ENCODE measurements around the gene TNFRSF17. TPM values are rescaled to one million over a fixed set of nuclear protein-coding genes. Genes with fewer than 3 reads are reported as not detected.
"Not testable (repeated sequence)": the region's sequence is repeated elsewhere in the genome, so short reads cannot be mapped to it uniquely, and the experiment has no call there.

TNFRSF17 gene
- total RNA-seq, 1 donor from 2014 or later, result not detected

GRCh38 chr16:11956558-11956957 lies 8.5 kb upstream of the TNFRSF17 start:
- H3K4me1 Mint-ChIP-seq (ENCODE audit: unreplicated experiment), result no peaks in the 10 kb centered on the region
- no peak overlapping the region for H3K4me3 Mint-ChIP-seq (ENCODE audit: unreplicated experiment)
- no peak overlapping the region for H3K27ac Mint-ChIP-seq (ENCODE audit: unreplicated experiment)
- no peaks in the 10 kb centered on the region for H3K36me3 Mint-ChIP-seq (ENCODE audit: low read depth, unreplicated experiment)
- H3K9me3 Mint-ChIP-seq (ENCODE audit: unreplicated experiment), result no peaks in the 10 kb centered on the region
- no peak for DNase-seq (ENCODE audit: low spot score)
- H3K27me3 Mint-ChIP-seq (ENCODE audit: unreplicated experiment), result no peaks in the 10 kb centered on the region
- TF ChIP-seq CTCF (IDR thresholded peaks at IDR 0.05; ENCODE audit: unreplicated experiment), result no peak

- Mint-ChIP-seq H3K27me3 (ENCODE audit: unreplicated experiment) (no peaks in the 10 kb centered on the region), H3K4me3 (ENCODE audit: unreplicated experiment) (no peak overlapping the region), H3K27ac (ENCODE audit: unreplicated experiment) (no peak overlapping the region), H3K4me1 (ENCODE audit: unreplicated experiment) (no peaks in the 10 kb centered on the region), H3K9me3 (ENCODE audit: unreplicated experiment) (no peaks in the 10 kb centered on the region), H3K36me3 (ENCODE audit: low read depth, unreplicated experiment) (no peaks in the 10 kb centered on the region)
- TF ChIP-seq CTCF (IDR thresholded peaks at IDR 0.05; ENCODE audit: unreplicated experiment), result no peak
- DNase-seq (ENCODE audit: low spot score), result no peak
Measured at GRCh38 chr16:11957591-11958395, 7.2 kb upstream of the TNFRSF17 start.

GRCh38 chr16:11962457-11962856 lies 2.6 kb upstream of the TNFRSF17 start:
- H3K4me1 Mint-ChIP-seq (ENCODE audit: unreplicated experiment); DNase-seq (ENCODE audit: low spot score); H3K27me3 Mint-ChIP-seq (ENCODE audit: unreplicated experiment); H3K36me3 Mint-ChIP-seq (ENCODE audit: low read depth, unreplicated experiment); H3K9me3 Mint-ChIP-seq (ENCODE audit: unreplicated experiment); H3K4me3 Mint-ChIP-seq (ENCODE audit: unreplicated experiment); H3K27ac Mint-ChIP-seq (ENCODE audit: unreplicated experiment): not testable (repeated sequence)

GRCh38 chr16:11962978-11963377 lies 2.0 kb upstream of the TNFRSF17 start:
- H3K27ac Mint-ChIP-seq (ENCODE audit: unreplicated experiment); H3K36me3 Mint-ChIP-seq (ENCODE audit: low read depth, unreplicated experiment); H3K27me3 Mint-ChIP-seq (ENCODE audit: unreplicated experiment); H3K4me3 Mint-ChIP-seq (ENCODE audit: unreplicated experiment); DNase-seq (ENCODE audit: low spot score); H3K4me1 Mint-ChIP-seq (ENCODE audit: unreplicated experiment); H3K9me3 Mint-ChIP-seq (ENCODE audit: unreplicated experiment): not testable (repeated sequence)

- Mint-ChIP-seq H3K36me3 (ENCODE audit: low read depth, unreplicated experiment) (no peaks in the 10 kb centered on the region), H3K27ac (ENCODE audit: unreplicated experiment) (no peak overlapping the region), H3K9me3 (ENCODE audit: unreplicated experiment) (no peaks in the 10 kb centered on the region), H3K4me1 (ENCODE audit: unreplicated experiment) (no peaks in the 10 kb centered on the region), H3K27me3 (ENCODE audit: unreplicated experiment) (no peaks in the 10 kb centered on the region), H3K4me3 (ENCODE audit: unreplicated experiment) (no peak overlapping the region)
- DNase-seq (ENCODE audit: low spot score), result no peak
- TF ChIP-seq CTCF (IDR thresholded peaks at IDR 0.05; ENCODE audit: unreplicated experiment), result no peak
Measured at GRCh38 chr16:11963706-11964105, 1.3 kb upstream of the TNFRSF17 start.

- Mint-ChIP-seq H3K9me3 (ENCODE audit: unreplicated experiment) (no peaks in the 10 kb centered on the region), H3K27me3 (ENCODE audit: unreplicated experiment) (no peaks in the 10 kb centered on the region)
Measured at GRCh38 chr16:11966173-11966572, 1.2 kb downstream of the TNFRSF17 start.

More at GRCh38 chr16:11966173-11966572, 1.2 kb downstream of the TNFRSF17 start:
- no peak for DNase-seq (ENCODE audit: low spot score)
- Mint-ChIP-seq H3K27ac (ENCODE audit: unreplicated experiment) (no peak overlapping the region), H3K4me3 (ENCODE audit: unreplicated experiment) (no peak overlapping the region), H3K36me3 (ENCODE audit: low read depth, unreplicated experiment) (no peaks in the 10 kb centered on the region), H3K4me1 (ENCODE audit: unreplicated experiment) (no peaks in the 10 kb centered on the region)
- TF ChIP-seq CTCF (IDR thresholded peaks at IDR 0.05; ENCODE audit: unreplicated experiment), result no peak
